ENCODE measurements around the gene CLASP1. TPM values are rescaled to one million over a fixed set of nuclear protein-coding genes. Genes with fewer than 3 reads are reported as not detected.

Gene CLASP1
- total and polyA plus RNA-seq, 2 donors (not counting 3 experiments of a cell fraction or from before 2014, with no cell fraction given): 10.0 to 57.9 TPM

DNA sequence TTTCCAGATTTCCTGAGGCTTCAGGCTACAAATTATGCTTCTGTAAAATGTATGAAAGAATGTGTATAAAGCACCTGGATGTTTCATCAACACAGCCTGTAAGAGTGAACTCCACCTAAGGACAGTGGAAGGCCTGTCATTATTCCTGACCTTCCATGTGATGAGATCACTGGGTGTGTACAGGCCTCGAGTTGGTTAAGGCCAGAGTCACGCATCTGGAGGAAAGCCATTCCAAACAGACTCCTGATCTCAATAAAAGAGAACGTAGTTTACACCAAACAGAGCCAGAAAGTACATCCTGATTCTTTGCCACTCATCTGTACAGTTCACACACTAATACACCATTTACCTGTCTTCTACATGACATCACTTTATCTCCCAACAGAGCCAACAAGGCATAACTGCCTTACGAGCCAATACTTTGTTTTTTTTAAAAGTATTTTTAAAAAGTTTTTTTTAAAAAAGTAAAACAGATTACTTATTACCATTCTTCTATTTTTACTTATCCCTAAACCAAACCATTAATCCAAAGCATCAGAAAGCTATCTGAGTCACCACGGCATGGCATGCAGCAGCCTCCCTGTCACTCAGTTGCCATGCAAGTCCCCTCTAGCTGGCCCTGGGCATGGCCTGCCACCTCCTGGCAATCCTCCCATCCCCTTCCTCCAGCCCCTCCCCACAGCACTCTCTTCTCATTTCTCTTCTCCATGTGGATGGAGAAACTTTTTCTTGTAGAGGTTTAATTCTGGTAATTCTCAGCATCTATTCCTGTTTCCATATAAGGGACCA lies 285.4 kb downstream of the CLASP1 start:
- peaks cover 39% of the 10 kb centered on the region for H3K4me1 ChIP-seq (ENCODE audit: control insufficient read depth, extremely low read depth, insufficient read depth, low read length)
- H3K27me3 ChIP-seq (ENCODE audit: control insufficient read depth in 2 of 2, insufficient read depth in 2 of 2, low read length in 2 of 2): no peaks in the 10 kb centered on the region
- no TSS peak for BruUV-seq (replicated peaks)
- no peaks in the 10 kb centered on the region for H3K79me2 ChIP-seq (ENCODE audit: control insufficient read depth, insufficient read depth, low read length)
- H3K27ac ChIP-seq (ENCODE audit: insufficient read depth, low read depth, low read length): no peak overlapping the region
- no peak overlapping the region for H3K4me3 ChIP-seq (replicated peaks in 1 of 3; ENCODE audit: insufficient read depth in 1 of 3, low read depth in 1 of 3, low read length in 3 of 3)
- POLR2A ChIA-PET: no interaction called here
- H3K36me3 ChIP-seq (ENCODE audit: control insufficient read depth in 2 of 2, extremely low read depth in 1 of 2, insufficient read depth in 2 of 2, low read length in 2 of 2): peaks cover 7 to 17% of the 10 kb centered on the region in 2 experiments
- intact Hi-C loops (cut with micrococcal nuclease) (no loop called here), dilution Hi-C loops (cut with MboI; ENCODE audit: extremely low pct_ligation_motif_present, low sequenced_read_pairs) (no loop called here)
- CTCF ChIA-PET: interaction anchor here (1.0 kb wide), 1 partner anchor 39 kb away, joined by 3 read pairs; no protein-coding TSS in a partner anchor
- H4K20me1 ChIP-seq (replicated peaks; ENCODE audit: control insufficient read depth, extremely low read depth, insufficient read depth, low read length): no peaks in the 10 kb centered on the region
- no peaks in the 10 kb centered on the region for H3K9me3 ChIP-seq (replicated peaks; ENCODE audit: control insufficient read depth, insufficient read depth, low read length)
- H2AFZ ChIP-seq (ENCODE audit: low read depth, low read length): no peak overlapping the region
- peak; percentile 29 for DNase-seq (ENCODE audit: low read depth, low spot score)
- FAIRE-seq: peak; percentile 67
- no peaks in the 10 kb centered on the region for H3K9me1 ChIP-seq (replicated peaks; ENCODE audit: control insufficient read depth, extremely low read depth, insufficient read depth, low read length)
- TF ChIP-seq JUN (IDR thresholded peaks at IDR 0.05; ENCODE audit: borderline replicate concordance, insufficient read depth, insufficient read length, low read depth) (no peak), FOS (IDR thresholded peaks at IDR 0.05; ENCODE audit: borderline replicate concordance, insufficient read depth, low read length) (no peak), MYC (IDR thresholded peaks at IDR 0.05; ENCODE audit: low read depth, low read length) (no peak), POLR2A (IDR thresholded peaks at IDR 0.05; ENCODE audit: low read depth, low read length) (no peak), EZH2 (IDR thresholded peaks at IDR 0.05; ENCODE audit: borderline replicate concordance, low read depth, low read length, severe bottlenecking) (no peak)
- no peak overlapping the region for H3K4me2 ChIP-seq (ENCODE audit: insufficient read depth, low read length)
- H3K9ac ChIP-seq (replicated peaks; ENCODE audit: extremely low read depth, insufficient read depth, low read length): no peak overlapping the region

DNA sequence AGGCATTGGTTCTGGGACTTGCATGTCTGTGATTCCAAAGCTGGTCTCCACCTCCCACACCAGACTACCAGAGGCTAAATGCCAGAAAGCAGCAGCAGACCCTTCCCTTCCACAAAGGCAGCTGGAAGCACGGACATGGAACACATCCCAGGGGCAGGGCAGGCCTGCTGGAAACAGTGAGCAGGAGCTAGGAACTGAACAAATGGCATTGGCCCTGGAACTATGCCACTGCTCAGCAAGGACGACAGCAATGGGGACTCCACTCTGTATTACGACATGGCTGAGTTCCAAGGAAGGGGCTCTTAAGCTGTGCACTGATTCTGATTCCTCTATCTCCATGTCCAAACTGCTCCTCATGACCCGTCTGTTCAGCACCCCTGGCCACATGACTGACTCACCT lies 286.5 kb downstream of the CLASP1 start:
- no peak for DNase-seq (ENCODE audit: low read depth, low spot score)
- Histone ChIP-seq H3K9me1 (replicated peaks; ENCODE audit: control insufficient read depth, extremely low read depth, insufficient read depth, low read length) (no peaks in the 10 kb centered on the region), H3K9ac (replicated peaks; ENCODE audit: extremely low read depth, insufficient read depth, low read length) (no peak overlapping the region), H3K4me1 (ENCODE audit: control insufficient read depth, extremely low read depth, insufficient read depth, low read length) (peaks cover 39% of the 10 kb centered on the region), H4K20me1 (replicated peaks; ENCODE audit: control insufficient read depth, extremely low read depth, insufficient read depth, low read length) (no peaks in the 10 kb centered on the region), H3K36me3 (ENCODE audit: control insufficient read depth in 2 of 2, extremely low read depth in 1 of 2, insufficient read depth in 2 of 2, low read length in 2 of 2) (peaks cover 7 to 17% of the 10 kb centered on the region in 2 experiments), H3K4me3 (replicated peaks in 1 of 3; ENCODE audit: insufficient read depth in 1 of 3, low read depth in 1 of 3, low read length in 3 of 3) (no peak overlapping the region), H3K4me2 (ENCODE audit: insufficient read depth, low read length) (no peak overlapping the region), H3K27me3 (ENCODE audit: control insufficient read depth in 2 of 2, insufficient read depth in 2 of 2, low read length in 2 of 2) (no peaks in the 10 kb centered on the region), H2AFZ (ENCODE audit: low read depth, low read length) (no peak overlapping the region), H3K27ac (ENCODE audit: insufficient read depth, low read depth, low read length) (no peak overlapping the region), H3K79me2 (ENCODE audit: control insufficient read depth, insufficient read depth, low read length) (no peaks in the 10 kb centered on the region), H3K9me3 (replicated peaks; ENCODE audit: control insufficient read depth, insufficient read depth, low read length) (no peaks in the 10 kb centered on the region)
- FAIRE-seq: no peak
- intact Hi-C loops (cut with micrococcal nuclease): no loop called here
- dilution Hi-C loops (cut with MboI; ENCODE audit: extremely low pct_ligation_motif_present, low sequenced_read_pairs): no loop called here
- BruUV-seq (replicated peaks): no TSS peak
- TF ChIP-seq POLR2A (IDR thresholded peaks at IDR 0.05; ENCODE audit: low read depth, low read length) (no peak), JUN (IDR thresholded peaks at IDR 0.05; ENCODE audit: borderline replicate concordance, insufficient read depth, insufficient read length, low read depth) (no peak), MYC (IDR thresholded peaks at IDR 0.05; ENCODE audit: low read depth, low read length) (no peak), FOS (IDR thresholded peaks at IDR 0.05; ENCODE audit: borderline replicate concordance, insufficient read depth, low read length) (no peak), EZH2 (IDR thresholded peaks at IDR 0.05; ENCODE audit: borderline replicate concordance, low read depth, low read length, severe bottlenecking) (no peak), GATA2 (IDR thresholded peaks at IDR 0.05; ENCODE audit: insufficient read depth, insufficient read length, low read depth, low read length) (no peak), POLR2AphosphoS5 (IDR thresholded peaks at IDR 0.05; ENCODE audit: insufficient read depth, low read depth, low read length) (no peak)
- TF ChIP-seq, protein P1, sequence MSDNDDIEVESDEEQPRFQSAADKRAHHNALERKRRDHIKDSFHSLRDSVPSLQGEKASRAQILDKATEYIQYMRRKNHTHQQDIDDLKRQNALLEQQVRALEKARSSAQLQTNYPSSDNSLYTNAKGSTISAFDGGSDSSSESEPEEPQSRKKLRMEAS (IDR thresholded peaks at IDR 0.05; ENCODE audit: insufficient read depth, insufficient read length): no peak
- TF ChIP-seq, protein P2, sequence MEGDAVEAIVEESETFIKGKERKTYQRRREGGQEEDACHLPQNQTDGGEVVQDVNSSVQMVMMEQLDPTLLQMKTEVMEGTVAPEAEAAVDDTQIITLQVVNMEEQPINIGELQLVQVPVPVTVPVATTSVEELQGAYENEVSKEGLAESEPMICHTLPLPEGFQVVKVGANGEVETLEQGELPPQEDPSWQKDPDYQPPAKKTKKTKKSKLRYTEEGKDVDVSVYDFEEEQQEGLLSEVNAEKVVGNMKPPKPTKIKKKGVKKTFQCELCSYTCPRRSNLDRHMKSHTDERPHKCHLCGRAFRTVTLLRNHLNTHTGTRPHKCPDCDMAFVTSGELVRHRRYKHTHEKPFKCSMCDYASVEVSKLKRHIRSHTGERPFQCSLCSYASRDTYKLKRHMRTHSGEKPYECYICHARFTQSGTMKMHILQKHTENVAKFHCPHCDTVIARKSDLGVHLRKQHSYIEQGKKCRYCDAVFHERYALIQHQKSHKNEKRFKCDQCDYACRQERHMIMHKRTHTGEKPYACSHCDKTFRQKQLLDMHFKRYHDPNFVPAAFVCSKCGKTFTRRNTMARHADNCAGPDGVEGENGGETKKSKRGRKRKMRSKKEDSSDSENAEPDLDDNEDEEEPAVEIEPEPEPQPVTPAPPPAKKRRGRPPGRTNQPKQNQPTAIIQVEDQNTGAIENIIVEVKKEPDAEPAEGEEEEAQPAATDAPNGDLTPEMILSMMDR (IDR thresholded peaks at IDR 0.05; ENCODE audit: extremely low read depth in 1 of 2, insufficient read depth in 1 of 2, low read depth in 1 of 2, low read length in 2 of 2): no peak
- CTCF ChIA-PET: interaction anchor here (0.9 kb wide), 1 partner anchor 267 kb away, joined by 3 read pairs; no protein-coding TSS in a partner anchor
- POLR2A ChIA-PET: no interaction called here

All from endothelial cell of umbilical vein (primary cell).